Activated CD8-positive, alpha-beta memory T cell treated with anti-CD3 and anti-CD28 coated beads for 24 hours (primary cell): ENCODE data around the gene PLS3.
"Not testable (repeated sequence)": the region's sequence is repeated elsewhere in the genome, so short reads cannot be mapped to it uniquely, and the experiment has no call there.

ENCODE experiments used
- DNase-seq: peaks from one replicate; pipeline ENCODE4 v3.0.0-alpha.2; 2020

Gene PLS3

GRCh38 chrX:115616943-115617563 lies 56.1 kb downstream of the PLS3 start:
- DNase-seq = no peak

GRCh38 chrX:115622534-115622933 lies 61.6 kb downstream of the PLS3 start:
- DNase-seq = no peak

GRCh38 chrX:115624916-115625315 lies 63.9 kb downstream of the PLS3 start:
- DNase-seq = no peak

- no peak for DNase-seq
Observed at GRCh38 chrX:115625572-115626301, 64.8 kb downstream of the PLS3 start.

GRCh38 chrX:115630204-115630603 lies 69.2 kb downstream of the PLS3 start:
- no peak for DNase-seq

GRCh38 chrX:115632455-115632854 lies 71.5 kb downstream of the PLS3 start:
- DNase-seq = no peak

- DNase-seq = not testable (repeated sequence)
Observed at GRCh38 chrX:115633397-115633796, 72.4 kb downstream of the PLS3 start.

GRCh38 chrX:115639334-115639880 lies 78.4 kb downstream of the PLS3 start:
- no peak for DNase-seq

GRCh38 chrX:115642311-115642710 lies 81.3 kb downstream of the PLS3 start:
- no peak for DNase-seq

GRCh38 chrX:115642895-115643530 lies 82.0 kb downstream of the PLS3 start:
- no peak for DNase-seq

GRCh38 chrX:115644397-115644796 lies 83.4 kb downstream of the PLS3 start:
- not testable (repeated sequence) for DNase-seq

GRCh38 chrX:115649461-115650063 lies 88.6 kb downstream of the PLS3 start:
- no peak for DNase-seq

GRCh38 chrX:115650449-115650848 lies 89.5 kb downstream of the PLS3 start:
- no peak for DNase-seq

- no peak for DNase-seq
Observed at GRCh38 chrX:115650916-115651315, 89.9 kb downstream of the PLS3 start.

- DNase-seq = no peak
Observed at GRCh38 chrX:115652221-115652620, 91.2 kb downstream of the PLS3 start.

- DNase-seq = no peak
Observed at GRCh38 chrX:115665122-115665521, 104.1 kb downstream of the PLS3 start.

GRCh38 chrX:115679460-115679859 lies 118.5 kb downstream of the PLS3 start:
- no peak for DNase-seq

GRCh38 chrX:115687595-115687994 lies 126.6 kb downstream of the PLS3 start:
- DNase-seq = no peak

GRCh38 chrX:115689931-115690330 lies 129.0 kb downstream of the PLS3 start:
- DNase-seq = no peak

GRCh38 chrX:115690511-115691216 lies 129.7 kb downstream of the PLS3 start:
- DNase-seq = peak; percentile 66

GRCh38 chrX:115693476-115693875 lies 132.5 kb downstream of the PLS3 start:
- no peak for DNase-seq

GRCh38 chrX:115694028-115694427 lies 133.1 kb downstream of the PLS3 start:
- DNase-seq = no peak

GRCh38 chrX:115696039-115696438 lies 135.1 kb downstream of the PLS3 start:
- DNase-seq = no peak
